GM08714 (cell line): ENCODE data around the gene C4orf50.

ENCODE experiments used
- H3K4me3 ChIP-seq: fragments of 200-500 bp; sonication (Bioruptor generic); 2 replicates; pipeline ENCODE4 v1.5.1; 2014; ENCODE audit warnings: mild to moderate bottlenecking, low read length, inconsistent platforms
- ZNF274 ChIP-seq: IDR thresholded peaks from 2 replicates; pipeline ENCODE4 v1.6.1; 2012; ENCODE audit warnings: mild to moderate bottlenecking, low read depth, low read length

The C4orf50 gene

DNA sequence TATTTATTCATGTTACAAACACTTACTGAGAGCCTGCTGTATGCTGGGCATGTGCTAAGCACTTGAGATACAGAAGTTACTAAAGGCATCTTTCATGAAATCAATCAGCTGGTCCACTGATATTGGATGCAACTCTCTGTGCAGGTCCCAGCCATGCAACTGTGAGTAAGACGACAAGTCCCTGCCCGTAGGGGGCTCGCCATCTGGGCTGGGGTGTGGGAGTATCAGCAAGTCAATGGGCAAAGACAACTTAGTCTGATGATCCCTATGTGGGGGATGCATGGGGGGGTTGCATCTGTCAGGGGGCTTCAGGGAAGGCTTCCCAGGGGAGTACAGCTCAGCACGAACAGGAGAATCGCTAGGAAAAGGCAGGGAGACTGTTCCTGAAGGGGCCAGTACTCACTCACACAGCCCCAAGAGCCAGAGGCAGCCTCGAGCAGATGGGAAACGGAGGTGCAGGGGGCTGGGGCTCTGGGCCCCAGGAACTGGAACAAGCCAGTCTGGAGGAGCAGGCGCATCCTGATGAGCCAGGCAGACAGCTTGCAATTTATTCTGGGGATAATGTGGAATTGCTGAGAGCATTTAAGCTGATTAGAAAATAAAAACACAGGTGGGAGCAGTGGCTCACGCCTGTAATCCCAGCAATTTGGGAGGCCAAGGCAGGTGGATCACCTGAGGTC lies 165.6 kb downstream of the C4orf50 start:
- TF ChIP-seq ZNF274 = no peak
- no peak overlapping the region for H3K4me3 ChIP-seq

DNA sequence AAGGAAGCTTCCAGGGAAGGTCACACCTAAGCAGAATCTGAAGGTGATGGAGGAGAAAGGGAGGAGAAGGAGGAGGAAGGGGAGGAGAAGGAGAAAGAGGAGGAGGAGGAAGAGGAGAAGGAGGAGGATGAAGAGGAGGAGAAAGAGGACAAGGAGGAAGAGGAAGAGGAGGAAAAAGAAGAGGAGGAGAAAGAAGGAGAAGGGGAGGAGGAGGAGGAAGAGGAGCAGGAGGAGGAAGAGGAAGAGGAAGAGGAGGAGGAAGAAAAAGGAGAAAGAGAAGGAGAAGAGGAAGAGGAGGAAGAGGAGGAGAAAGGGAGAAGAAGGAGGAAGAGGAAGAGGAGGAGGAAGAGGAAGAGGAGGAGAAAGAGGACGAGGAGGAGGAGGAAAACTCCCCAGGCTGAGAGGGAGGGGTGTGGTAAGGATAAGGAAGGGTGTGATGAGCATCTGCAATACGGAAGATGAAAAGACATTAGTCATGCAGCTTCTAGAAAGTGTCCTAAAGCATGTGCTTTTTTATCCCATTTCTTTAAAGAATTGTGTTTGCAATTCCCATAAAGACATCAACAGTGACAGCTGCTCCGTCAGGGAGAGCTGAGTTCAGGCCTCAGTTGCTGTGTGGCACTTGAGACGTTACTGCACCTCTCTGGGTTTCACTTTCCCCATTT lies 166.5 kb downstream of the C4orf50 start:
- no peak overlapping the region for H3K4me3 ChIP-seq
- TF ChIP-seq ZNF274 = no peak
